ENCODE measurements around the gene LRRC36.
"Not testable (repeated sequence)": the region's sequence is repeated elsewhere in the genome, so short reads cannot be mapped to it uniquely, and the experiment has no call there.

The LRRC36 gene

GRCh38 chr16:67341250-67341649, 14.6 kb downstream of the LRRC36 start:
- no peak for DNase-seq (ENCODE audit: low read depth in 1 of 2, low spot score in 1 of 2)

DNA sequence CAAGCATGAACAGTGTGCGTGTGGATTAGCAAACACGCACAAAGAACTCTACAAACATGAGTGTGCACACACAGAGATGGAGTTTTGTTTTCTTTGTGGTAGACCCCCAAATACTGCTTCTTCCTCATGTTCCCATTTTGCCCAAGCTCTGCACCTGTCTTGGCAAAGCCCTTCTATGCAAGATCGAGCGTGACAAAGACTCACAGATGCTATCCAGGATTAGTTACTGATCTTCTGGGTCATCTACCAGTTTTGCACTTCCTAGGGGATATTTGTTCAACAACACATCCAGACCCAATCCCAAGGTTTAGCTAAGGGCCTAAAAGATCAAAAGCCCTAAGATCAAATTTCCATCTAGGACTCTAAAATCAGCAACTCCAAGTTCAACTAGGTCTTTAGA, 16.0 kb downstream of the LRRC36 start:
- no peak for DNase-seq (ENCODE audit: low read depth in 1 of 2, low spot score in 1 of 2)

GRCh38 chr16:67345401-67345800, 18.8 kb downstream of the LRRC36 start:
- no peak for DNase-seq (ENCODE audit: low read depth in 1 of 2, low spot score in 1 of 2)

- no peak for DNase-seq (ENCODE audit: low read depth in 1 of 2, low spot score in 1 of 2)
Measured at GRCh38 chr16:67346341-67346740, 19.7 kb downstream of the LRRC36 start.

GRCh38 chr16:67349172-67349571, 22.6 kb downstream of the LRRC36 start:
- DNase-seq (ENCODE audit: low read depth in 1 of 2, low spot score in 1 of 2), result no peak

DNA sequence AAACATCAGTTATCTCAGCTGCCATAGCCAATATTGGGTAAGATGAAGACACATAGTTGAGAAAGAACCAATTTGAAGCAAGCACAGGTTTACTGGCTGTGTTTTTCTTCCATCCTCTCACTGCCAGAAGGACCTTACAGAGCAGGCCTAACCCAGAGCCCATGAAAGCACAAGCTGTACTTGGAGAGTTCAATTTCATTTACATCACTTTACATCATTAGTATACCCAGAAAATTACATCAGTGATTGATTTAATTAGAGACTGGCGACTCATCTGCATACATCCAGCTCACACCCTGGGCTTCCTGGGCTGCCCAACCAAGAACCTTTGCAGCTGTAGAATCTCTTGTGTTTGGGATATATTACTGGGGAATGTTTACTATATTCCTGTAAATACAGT, 23.7 kb downstream of the LRRC36 start:
- no peak for DNase-seq (ENCODE audit: low read depth in 1 of 2, low spot score in 1 of 2)

DNA sequence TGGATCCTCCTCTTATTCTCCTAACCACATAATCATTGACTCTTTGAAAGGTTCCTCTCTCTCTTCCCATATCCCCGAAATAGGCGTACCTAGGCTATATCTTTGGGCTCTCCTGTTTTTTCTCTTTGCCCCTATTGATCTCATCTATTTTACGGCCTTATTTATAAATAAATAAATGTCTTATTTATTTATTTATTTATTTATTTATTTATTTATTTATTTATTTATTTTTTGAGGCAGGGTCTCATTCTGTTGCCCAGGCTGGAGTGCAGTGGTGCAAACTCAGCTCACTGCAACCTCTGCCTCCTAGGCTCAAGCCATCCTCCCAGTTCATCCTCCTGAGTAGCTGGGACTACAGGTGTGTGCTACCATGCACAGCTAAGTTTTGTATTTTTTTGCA, 25.8 kb downstream of the LRRC36 start:
- not testable (repeated sequence) for DNase-seq (ENCODE audit: low read depth in 1 of 2, low spot score in 1 of 2)

DNA sequence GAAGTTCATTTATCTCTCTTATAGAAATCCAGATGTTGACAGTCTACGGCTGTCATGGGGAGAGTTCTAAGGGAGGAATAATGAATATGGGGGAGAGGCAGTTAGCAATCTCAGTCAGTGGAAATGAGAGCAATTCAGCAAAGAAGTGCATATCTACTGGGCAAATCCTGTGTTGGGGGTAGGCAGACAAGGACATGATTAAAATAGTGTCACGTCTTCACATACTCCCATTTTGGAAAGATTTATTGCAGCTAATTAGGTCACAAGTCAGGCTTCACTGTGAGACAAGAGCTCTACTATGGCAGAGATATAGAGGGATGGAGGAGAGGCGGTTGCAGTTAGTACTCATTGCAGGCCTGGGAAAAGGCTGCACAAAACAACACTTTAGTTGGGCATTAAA, 29.8 kb downstream of the LRRC36 start:
- no peak for DNase-seq (ENCODE audit: low read depth in 1 of 2, low spot score in 1 of 2)

GRCh38 chr16:67357561-67357960, 30.9 kb downstream of the LRRC36 start:
- no peak for DNase-seq (ENCODE audit: low read depth in 1 of 2, low spot score in 1 of 2)

GRCh38 chr16:67359540-67360269, 33.1 kb downstream of the LRRC36 start:
- DNase-seq (ENCODE audit: low read depth in 1 of 2, low spot score in 1 of 2), result not testable (repeated sequence)

DNA sequence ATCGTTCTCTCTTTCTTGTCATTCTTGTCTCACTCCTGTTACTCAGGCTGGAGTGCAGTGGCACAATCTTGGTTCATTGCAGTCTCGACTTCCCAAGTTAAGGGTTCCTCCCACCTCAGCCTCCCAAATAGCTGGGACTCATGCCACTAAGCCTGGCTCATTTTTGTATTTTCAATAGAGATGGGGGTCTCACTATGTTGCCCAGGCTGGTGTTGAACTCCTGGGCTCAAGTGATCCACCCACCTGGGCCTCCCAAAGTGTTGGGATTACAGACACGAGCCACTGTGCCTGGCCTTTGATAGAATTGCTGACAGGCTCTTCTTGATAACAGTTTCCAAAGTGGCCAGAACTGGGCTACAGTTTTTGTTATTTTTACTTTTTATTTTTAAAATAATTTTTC, 34.4 kb downstream of the LRRC36 start:
- no peak for DNase-seq (ENCODE audit: low read depth in 1 of 2, low spot score in 1 of 2)

DNA sequence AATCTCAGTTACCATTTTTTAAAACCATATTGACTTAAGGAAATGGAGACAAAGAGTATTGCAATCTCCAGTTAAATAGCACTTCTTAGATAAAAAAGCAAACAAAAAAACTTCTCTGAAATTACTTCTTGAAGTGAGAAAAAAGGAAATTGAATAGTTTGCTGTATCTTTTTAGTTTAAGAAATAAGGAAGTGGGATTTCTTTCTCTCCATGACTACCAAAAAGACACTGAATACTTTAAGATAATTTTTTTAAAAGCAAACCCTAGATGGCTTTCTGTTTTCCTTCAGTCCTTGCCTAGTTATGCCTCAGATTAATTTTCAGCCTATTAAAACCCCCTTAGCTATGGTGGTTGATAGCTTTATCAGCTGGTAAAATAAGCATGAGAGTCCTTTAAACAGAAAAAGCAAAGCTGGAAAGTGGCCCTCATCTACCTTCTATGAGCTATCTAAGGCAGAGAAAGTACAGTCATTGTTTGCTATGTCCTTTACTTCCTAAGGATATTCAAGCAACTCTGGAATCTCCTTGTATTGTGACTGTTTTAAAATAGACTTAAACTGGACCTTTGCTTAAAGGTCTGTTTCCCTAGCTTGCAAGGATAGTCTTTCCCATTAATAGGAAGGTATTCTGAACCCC, 38.1 kb downstream of the LRRC36 start:
- DNase-seq (ENCODE audit: low read depth in 1 of 2, low spot score in 1 of 2), result no peak

DNA sequence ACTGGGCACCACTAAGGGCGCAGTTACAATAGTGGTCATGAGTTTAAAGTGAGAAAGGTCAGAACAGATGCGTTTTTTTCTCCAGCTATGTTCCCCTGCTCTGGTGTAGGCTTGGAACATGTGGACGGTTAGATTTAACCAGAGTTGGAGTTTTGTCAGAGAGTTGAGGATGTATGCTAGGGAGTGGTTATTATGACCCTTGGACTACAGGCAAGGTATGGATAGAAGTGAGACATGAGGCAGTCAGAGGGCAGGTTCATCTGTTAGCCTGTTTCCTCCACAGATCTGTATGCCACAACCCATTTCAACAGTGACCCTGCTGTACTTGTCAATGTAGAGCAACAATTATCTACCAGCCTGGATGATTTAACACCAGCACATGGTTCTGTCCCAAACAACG, 44.0 kb downstream of the LRRC36 start:
- DNase-seq (ENCODE audit: low read depth in 1 of 2, low spot score in 1 of 2), result no peak

- no peak for DNase-seq (ENCODE audit: low read depth in 1 of 2, low spot score in 1 of 2)
Measured at GRCh38 chr16:67372664-67373063, 46.0 kb downstream of the LRRC36 start.

DNA sequence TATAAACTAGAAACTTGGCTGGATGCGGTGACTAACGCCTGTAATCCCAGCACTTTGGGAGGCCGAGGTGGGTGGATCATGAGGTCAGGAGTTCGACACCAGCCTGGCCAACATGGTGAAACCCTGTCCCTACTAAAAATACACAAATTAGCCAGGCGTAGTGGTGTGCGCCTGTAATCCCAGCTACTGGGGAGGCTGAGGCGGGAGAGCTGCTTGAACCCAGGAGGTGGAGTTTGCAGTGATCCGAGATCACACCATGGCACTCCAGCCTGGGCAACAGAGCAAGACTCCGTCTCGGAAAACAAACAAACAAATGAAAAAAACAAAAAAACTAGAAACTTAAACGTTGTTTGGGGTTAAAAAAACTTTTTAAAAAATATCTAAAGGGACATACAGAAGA, 49.4 kb downstream of the LRRC36 start:
- DNase-seq (ENCODE audit: low read depth in 1 of 2, low spot score in 1 of 2), result not testable (repeated sequence)

DNA sequence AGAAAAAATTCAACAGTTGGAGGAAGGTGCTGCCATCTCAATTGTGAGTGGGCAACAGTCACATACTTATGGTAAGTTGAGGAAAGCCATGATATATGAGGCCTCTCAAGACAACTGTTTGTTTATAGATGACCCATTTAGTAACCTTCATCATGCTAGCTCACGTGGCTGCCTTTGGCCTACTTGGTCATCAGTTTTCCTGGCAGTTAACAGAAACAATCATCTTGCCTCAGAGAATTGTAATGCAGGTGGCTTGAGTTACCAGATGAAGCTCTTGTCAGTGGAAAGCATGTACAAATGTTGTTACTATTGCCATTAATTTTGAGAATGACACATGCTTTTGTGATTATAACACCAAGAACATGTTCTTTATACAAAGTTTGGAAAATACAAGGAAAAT, 52.0 kb downstream of the LRRC36 start:
- no peak for DNase-seq (ENCODE audit: low read depth in 1 of 2, low spot score in 1 of 2)

GRCh38 chr16:67383284-67383683, 56.7 kb downstream of the LRRC36 start:
- no peak for DNase-seq (ENCODE audit: low read depth in 1 of 2, low spot score in 1 of 2)

DNA sequence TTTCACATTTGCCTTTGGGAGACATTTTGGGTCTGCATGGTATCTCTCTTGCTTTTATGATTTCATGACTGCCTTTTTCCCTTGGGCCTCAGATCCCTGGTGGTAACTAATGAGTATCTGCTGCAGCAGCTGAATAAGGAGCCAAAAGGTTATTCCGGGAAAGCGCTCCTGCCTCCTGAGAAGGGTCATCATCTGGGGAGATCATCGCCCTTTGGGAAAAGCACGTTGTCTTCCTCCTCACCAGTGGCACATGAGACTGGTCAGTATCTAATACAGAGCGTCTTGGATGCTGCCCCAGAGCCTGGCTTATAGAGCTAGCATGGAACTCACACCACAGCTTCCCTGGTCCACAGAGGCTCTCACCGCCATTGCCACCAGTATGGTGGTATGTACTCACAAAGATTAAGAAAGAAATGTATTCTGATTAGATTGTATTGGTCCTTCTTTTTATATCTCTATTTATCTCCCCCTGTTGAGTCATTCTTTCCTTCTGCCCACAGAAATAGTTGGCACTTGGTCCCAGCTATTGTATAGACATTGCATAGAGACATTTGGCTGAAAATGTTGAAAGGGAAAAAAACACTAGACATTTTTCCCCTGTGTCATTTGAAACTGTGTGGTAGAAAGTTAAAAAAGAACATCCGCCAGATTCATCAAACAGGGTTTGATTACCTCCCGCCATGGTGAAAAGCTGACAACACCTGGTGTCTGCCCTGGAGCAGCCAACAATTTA, 58.3 kb downstream of the LRRC36 start:
- DNase-seq (ENCODE audit: low read depth in 1 of 2, low spot score in 1 of 2), result no peak

GRCh38 chr16:67386861-67387455, 60.3 kb downstream of the LRRC36 start:
- no peak for DNase-seq (ENCODE audit: low read depth in 1 of 2, low spot score in 1 of 2)

DNA sequence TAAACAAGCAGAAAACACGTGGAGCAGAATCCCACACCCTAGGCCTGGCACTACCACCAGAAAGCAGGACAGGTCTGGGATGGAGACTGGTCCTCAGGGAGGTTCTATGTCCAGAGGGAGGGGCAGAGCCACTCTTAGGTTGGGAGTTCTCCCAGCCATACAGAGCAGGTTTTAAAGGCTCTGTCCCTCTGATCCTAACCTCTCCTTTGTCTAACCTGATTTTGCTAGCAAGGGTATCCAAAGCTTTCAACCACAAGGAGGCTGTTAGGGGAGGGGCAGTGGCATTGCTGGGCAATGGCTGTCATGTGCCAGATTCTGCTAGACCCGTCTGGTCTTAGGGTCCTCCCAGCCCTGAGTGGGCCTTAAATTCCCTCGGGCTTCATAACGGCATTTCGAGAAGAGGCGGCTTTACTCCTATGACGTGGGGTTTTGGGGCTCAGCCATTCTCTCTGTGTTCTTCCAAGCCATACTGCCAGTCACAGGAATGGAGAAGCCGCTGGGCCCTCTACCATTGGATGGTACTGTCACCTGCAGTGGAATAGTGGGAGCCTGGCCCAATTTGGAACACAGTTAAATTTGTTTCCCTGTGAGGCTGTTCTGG, 61.0 kb downstream of the LRRC36 start:
- DNase-seq (ENCODE audit: low read depth in 1 of 2, low spot score in 1 of 2), result no peak

DNA sequence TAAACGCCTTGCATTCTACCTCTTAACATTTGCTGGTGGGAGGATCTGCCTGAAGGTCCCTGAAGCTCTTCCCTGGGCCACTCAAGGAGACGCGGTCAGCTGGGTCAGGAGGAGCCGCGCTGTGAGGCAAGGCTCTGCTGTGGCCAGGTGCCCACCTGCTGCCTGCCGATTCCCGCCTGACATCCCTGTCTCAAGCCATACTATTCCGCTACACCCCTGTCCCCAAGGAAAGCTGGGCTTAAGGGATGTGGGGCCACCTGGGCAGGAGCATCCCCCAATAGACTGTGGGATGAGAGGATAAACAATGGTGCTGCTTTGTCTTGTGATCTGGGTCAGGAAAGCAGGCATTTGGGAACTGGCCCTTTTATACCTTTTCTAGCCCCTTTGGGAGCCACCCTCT, 61.6 kb downstream of the LRRC36 start:
- no peak for DNase-seq (ENCODE audit: low read depth in 1 of 2, low spot score in 1 of 2)

GRCh38 chr16:67388591-67388990, 62.0 kb downstream of the LRRC36 start:
- DNase-seq (ENCODE audit: low read depth in 1 of 2, low spot score in 1 of 2), result no peak

All from stimulated activated CD4-positive, alpha-beta T cell treated with anti-CD3 and anti-CD28 coated beads, Interleukin-15, amount 100 ng/mL, for 1 hour (primary cell).